ENCODE results near the gene ZBTB7C. TPM values are rescaled to one million over a fixed set of nuclear protein-coding genes. Genes with fewer than 3 reads are reported as not detected.
"Not testable (repeated sequence)": the region's sequence is repeated elsewhere in the genome, so short reads cannot be mapped to it uniquely, and the experiment has no call there.

Gene ZBTB7C
- total and polyA plus RNA-seq, 5 donors: 0.88 to 3.7 (median 2.0) TPM

DNA sequence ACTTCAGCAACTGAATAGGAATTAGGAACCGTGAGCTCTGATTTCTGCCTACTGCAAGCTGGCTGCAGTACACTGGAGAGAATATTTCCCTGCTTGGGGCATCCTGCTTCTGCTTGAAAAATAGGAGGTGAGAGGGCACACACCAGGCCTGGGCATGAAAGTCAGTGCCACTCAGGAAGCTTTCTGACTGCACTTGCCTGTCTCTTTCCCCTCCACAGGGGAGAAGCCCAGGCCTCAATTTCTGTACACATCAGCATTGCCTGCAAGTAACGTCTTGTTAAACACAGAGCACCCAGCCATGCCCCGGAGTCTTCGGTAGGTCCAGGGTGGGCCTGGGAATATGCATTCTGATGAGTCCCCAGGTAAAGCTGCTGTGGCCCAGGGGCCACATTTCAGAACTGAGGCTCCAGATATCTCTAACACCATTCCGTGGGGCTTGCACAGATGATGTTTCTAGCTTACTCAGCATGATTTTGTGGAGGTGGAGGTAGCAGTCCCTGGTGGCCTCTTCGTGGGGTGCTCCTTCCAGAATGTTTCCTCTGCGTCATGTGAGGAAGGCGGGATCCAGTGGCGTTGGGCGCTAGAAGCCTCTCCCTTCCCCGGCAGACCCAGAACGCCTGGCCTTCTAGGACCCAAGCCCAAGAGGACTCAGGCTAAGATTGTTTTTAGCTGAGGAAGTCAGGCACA is 114.1 kb downstream of the ZBTB7C start:
- WGBS: 82% methylated on average over 12 of the region's 12 CpGs
- no peaks in the 10 kb centered on the region for H3K9me3 ChIP-seq (ENCODE audit: control insufficient read depth, low read length)
- no peak overlapping the region for H3K4me3 ChIP-seq (ENCODE audit: low read length)
- no peak overlapping the region for H3K27ac ChIP-seq (ENCODE audit: low read length)
- intact Hi-C loops (cut with DNase I): no loop called here
- H3K4me1 ChIP-seq (ENCODE audit: control insufficient read depth, insufficient read depth, low read length): no peaks in the 10 kb centered on the region
- ATAC-seq (no peak), DNase-seq (no peak)
- no peaks in the 10 kb centered on the region for H3K27me3 ChIP-seq (ENCODE audit: control insufficient read depth, insufficient read depth)

DNA sequence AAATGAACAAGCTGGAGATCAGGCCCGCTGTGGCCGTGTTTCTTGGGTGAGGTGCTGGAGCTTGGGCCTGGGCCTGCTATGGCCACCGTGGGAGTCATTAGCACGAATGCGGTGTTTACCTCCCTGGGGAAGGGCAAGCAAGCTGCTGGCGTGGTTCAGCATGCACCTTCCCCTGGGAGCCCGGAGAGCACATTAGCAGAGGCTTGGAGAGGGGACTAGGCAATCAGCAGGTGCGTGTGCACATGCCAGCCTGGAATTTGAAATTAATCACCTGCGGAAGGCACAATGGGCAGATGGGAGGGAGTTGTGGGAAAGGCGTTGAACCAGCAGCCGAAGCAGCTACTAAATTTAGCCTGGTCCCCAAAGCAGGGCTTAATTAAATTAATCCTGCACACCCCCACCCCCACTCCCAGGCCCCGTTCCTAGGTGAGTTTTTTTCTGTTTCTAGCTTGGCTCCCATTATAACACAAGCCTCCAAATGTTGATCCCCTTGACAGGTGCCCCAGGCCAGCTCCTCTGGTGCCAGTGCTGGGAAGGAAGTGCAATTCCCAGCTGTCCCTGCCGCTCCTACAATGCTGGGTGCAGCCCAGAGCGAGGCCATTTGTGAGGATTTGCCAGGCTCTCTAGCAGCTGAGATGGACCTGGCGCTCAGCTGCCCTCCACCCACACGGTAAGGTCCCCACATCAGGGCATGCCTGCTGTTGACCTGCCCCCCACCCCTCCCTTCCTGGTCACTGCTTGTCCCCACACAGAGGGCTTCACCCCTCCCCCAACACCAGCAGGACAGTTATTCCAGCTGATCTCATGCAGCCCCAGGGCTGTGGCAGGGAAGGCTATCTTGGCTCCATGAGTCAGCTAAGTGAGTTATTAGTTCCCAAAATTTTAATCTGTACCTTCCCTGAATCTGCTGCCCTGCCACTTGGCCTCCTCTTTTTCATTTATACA is 115.0 kb downstream of the ZBTB7C start:
- intact Hi-C loops (cut with DNase I): no loop called here
- DNase-seq (peak in 1 of 3 donors; percentile 42), ATAC-seq (peak in 1 of 2 donors; percentile 33)
- H3K27me3 ChIP-seq (ENCODE audit: control insufficient read depth, insufficient read depth): no peaks in the 10 kb centered on the region
- WGBS: 75% methylated on average over 16 of the region's 16 CpGs
- H3K4me3 ChIP-seq (ENCODE audit: low read length): no peak overlapping the region
- no peaks in the 10 kb centered on the region for H3K4me1 ChIP-seq (ENCODE audit: control insufficient read depth, insufficient read depth, low read length)
- H3K9me3 ChIP-seq (ENCODE audit: control insufficient read depth, low read length): no peaks in the 10 kb centered on the region
- H3K27ac ChIP-seq (ENCODE audit: low read length): no peak overlapping the region

DNA sequence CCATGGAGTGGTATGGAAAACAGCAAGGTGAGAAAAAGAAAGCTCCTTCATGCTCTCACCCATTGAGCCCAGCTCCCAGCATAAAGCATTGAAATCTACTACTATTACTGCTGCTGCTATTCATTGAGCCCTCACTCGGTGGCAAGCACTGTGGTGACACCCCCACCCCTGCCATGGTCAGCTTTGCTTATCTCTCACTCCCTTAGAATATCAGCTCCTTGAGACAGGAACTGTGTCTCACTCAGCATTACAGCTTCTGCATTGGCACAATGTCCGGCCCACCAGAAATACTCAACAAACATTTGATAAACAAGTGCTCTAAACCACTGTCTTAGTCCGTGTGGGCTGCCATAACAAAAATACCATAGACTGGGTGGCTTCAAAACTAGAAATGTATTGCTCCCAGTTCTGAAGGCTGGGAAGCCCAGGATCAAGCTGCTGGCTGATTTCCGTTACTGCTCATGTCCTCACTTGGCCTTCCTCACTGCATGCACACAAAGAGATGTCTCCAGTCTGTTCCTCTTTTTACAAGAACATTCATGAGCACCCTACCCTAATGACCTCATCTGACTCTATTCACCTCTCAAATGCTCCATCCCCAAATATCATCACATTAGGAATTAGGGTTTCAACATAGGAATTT is 116.3 kb downstream of the ZBTB7C start:
- WGBS: 70% methylated on average over 4 of the region's 4 CpGs
- no peaks in the 10 kb centered on the region for H3K4me1 ChIP-seq (ENCODE audit: control insufficient read depth, insufficient read depth, low read length)

DNA sequence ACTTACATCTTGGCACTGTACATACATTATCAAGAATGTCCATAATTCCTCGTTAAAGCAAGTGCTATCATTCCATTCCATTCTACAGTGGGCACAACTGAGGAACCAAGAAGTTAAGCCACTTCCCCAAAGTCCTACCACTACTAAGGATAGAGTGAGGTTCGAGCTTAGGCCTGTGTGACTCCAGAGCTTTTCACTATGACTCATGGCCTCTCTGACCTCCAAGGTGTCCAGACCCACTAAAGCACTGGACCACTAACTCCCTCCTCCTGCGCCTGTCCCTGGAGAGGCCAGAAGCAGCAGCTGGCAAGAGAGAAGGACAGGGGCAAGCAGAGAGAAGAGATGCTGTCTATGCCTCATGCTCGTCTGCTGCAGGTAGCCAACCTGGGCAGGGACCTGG is 117.0 kb downstream of the ZBTB7C start:
- H3K27ac ChIP-seq (ENCODE audit: low read length): no peak overlapping the region
- intact Hi-C loops (cut with DNase I): no loop called here
- 86% methylated on average over 4 of the region's 4 CpGs for WGBS
- ATAC-seq: no peak
- no peak for DNase-seq
- H3K4me1 ChIP-seq (ENCODE audit: control insufficient read depth, insufficient read depth, low read length): no peaks in the 10 kb centered on the region
- no peaks in the 10 kb centered on the region for H3K27me3 ChIP-seq (ENCODE audit: control insufficient read depth, insufficient read depth)
- no peak overlapping the region for H3K4me3 ChIP-seq (ENCODE audit: low read length)
- no peaks in the 10 kb centered on the region for H3K9me3 ChIP-seq (ENCODE audit: control insufficient read depth, low read length)

More for the DNA sequence above, 116.3 kb downstream of the ZBTB7C start:
- no peak for DNase-seq
- intact Hi-C loops (cut with DNase I): no loop called here
- H3K27ac ChIP-seq (ENCODE audit: low read length): no peak overlapping the region
- H3K27me3 ChIP-seq (ENCODE audit: control insufficient read depth, insufficient read depth): no peaks in the 10 kb centered on the region
- ATAC-seq: no peak
- no peak overlapping the region for H3K4me3 ChIP-seq (ENCODE audit: low read length)
- no peaks in the 10 kb centered on the region for H3K9me3 ChIP-seq (ENCODE audit: control insufficient read depth, low read length)

DNA sequence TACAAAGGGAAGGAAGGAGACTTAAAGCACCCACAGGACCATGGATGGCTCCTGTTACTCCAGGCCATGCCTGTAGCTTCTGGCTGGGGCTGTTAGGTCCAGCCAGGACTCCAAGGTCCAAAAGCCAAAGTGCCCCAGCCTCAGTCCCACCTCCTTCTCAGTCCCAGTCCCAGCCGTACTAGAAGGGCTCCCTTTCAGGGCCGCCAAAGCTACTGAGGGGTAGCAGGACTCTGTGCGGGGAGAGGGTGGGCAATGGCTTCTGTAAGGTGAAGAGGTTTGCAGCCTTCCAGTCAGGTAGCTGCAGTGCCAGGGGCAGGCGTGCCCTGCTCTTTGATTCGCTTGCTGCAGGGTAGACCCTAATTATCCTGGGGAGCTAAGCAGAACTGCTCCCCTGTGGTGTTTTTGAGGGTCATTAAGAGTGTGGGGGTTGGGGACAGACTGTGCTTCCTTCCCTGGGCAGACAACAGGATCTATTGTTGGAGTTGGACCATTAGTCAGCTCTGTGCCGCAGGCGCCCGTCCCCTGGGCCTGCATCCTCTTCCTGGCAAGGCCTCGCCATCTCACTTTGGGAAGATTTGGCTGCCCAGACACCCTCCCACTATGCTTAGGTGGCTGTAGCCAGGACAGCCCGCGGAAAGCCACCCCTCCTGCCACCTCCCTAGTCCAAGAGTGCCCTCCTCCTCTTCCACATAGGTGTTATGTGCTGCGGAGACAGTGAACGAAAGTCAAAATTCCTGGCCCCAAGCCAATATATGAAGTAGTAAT is 118.8 kb downstream of the ZBTB7C start:
- intact Hi-C loops (cut with DNase I): no loop called here

DNA sequence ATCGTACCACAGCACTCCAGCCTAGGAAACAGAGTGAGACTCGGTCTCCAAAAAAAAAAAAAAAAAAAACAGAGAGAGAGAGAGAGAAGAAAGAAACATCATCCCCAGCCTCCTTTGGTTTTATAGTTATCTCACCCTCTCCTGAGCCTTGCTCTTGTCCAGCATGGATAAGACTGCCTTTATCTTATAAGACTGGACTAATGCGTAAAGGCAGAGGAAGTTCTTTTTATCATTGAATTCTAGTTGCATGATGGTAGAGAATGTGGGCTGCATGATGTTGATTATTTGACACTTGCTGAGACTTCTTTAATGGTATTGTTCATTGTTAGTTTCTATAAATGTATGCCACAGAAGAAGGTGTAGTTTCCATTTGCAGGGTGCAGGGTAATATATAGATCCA is 124.4 kb downstream of the ZBTB7C start:
- no peak for ATAC-seq
- intact Hi-C loops (cut with DNase I): no loop called here
- WGBS: 80% methylated on average over 3 of the region's 3 CpGs

More for the DNA sequence above, 118.8 kb downstream of the ZBTB7C start:
- no peaks in the 10 kb centered on the region for H3K27me3 ChIP-seq (ENCODE audit: control insufficient read depth, insufficient read depth)
- no peak overlapping the region for H3K4me3 ChIP-seq (ENCODE audit: low read length)
- H3K9me3 ChIP-seq (ENCODE audit: control insufficient read depth, low read length): no peaks in the 10 kb centered on the region
- DNase-seq: no peak
- H3K4me1 ChIP-seq (ENCODE audit: control insufficient read depth, insufficient read depth, low read length): no peaks in the 10 kb centered on the region
- peak in 1 of 2 donors; percentile 22 for ATAC-seq
- 79% methylated on average over 13 of the region's 13 CpGs for WGBS
- no peak overlapping the region for H3K27ac ChIP-seq (ENCODE audit: low read length)

DNA sequence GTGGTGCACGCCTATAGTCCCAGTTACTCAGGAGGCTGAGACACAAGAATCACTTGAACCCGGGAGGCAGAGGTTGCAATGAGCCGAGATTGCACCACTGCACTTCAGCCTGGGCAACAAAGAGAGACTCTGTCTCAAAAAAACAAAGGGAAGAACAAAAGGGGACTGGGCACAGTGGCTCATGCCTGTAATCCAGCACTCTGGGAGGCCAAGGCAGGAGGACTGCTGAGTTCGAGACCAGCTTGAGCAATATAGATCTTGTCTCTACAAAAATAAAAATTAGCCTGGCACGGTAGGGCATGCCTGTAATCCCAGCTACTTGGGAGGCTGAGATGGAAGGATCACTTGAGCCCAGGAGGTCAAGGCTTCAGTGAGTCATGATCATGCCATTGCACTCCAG is 125.2 kb downstream of the ZBTB7C start:
- H3K9me3 ChIP-seq (ENCODE audit: control insufficient read depth, low read length); H3K27ac ChIP-seq (ENCODE audit: low read length); H3K27me3 ChIP-seq (ENCODE audit: control insufficient read depth, insufficient read depth); DNase-seq; H3K4me3 ChIP-seq (ENCODE audit: low read length); intact Hi-C loops (cut with DNase I); ATAC-seq; H3K4me1 ChIP-seq (ENCODE audit: control insufficient read depth, insufficient read depth, low read length): not testable (repeated sequence)
- 90% methylated on average over 5 of the region's 5 CpGs for WGBS

More for the DNA sequence above, 124.4 kb downstream of the ZBTB7C start:
- H3K9me3 ChIP-seq (ENCODE audit: control insufficient read depth, low read length): no peaks in the 10 kb centered on the region
- H3K4me3 ChIP-seq (ENCODE audit: low read length): no peak overlapping the region
- no peaks in the 10 kb centered on the region for H3K27me3 ChIP-seq (ENCODE audit: control insufficient read depth, insufficient read depth)
- no peak for DNase-seq
- no peak overlapping the region for H3K27ac ChIP-seq (ENCODE audit: low read length)
- H3K4me1 ChIP-seq (ENCODE audit: control insufficient read depth, insufficient read depth, low read length): no peaks in the 10 kb centered on the region

DNA sequence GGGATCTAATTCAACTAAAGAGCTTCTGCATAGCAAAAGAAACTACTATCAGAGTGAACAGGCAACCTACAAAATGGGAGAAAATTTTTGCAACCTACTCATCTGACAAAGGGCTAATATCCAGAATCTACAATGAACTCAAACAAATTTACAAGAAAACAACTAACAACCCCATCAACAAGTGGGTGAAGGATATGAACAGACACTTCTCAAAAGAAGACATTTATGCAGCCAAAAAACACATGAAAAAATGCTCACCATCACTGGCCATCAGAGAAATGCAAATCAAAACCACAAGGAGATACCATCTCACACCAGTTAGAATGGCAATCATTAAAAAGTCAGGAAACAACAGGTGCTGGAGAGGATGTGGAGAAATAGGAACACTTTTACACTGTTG is 127.7 kb downstream of the ZBTB7C start:
- ATAC-seq; H3K27ac ChIP-seq (ENCODE audit: low read length); intact Hi-C loops (cut with DNase I); DNase-seq; H3K9me3 ChIP-seq (ENCODE audit: control insufficient read depth, low read length); H3K4me3 ChIP-seq (ENCODE audit: low read length); H3K27me3 ChIP-seq (ENCODE audit: control insufficient read depth, insufficient read depth); H3K4me1 ChIP-seq (ENCODE audit: control insufficient read depth, insufficient read depth, low read length): not testable (repeated sequence)

DNA sequence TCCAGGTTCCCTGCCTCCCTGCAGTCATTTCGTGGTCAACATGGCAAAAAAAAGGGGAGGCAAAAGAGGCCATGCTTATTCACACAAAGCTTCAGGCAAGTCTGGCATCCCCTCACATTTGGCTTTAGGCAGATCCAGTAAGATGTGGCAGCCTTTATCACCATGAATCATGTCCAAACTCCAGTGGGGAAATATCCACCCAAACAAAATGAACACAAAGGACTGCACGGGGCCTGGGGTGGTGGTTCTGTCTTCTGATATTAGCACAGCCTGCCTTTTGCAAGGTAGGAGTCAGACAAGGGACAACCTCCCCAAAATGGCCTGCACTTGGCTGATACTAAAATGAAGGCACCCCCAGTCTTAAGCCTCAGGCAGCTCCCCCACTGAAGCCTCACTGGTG is 129.9 kb downstream of the ZBTB7C start:
- no peak for DNase-seq
- 52% methylated on average over 2 of the region's 2 CpGs for WGBS
- Histone ChIP-seq H3K9me3 (ENCODE audit: control insufficient read depth, low read length) (no peaks in the 10 kb centered on the region), H3K4me1 (ENCODE audit: control insufficient read depth, insufficient read depth, low read length) (no peaks in the 10 kb centered on the region), H3K4me3 (ENCODE audit: low read length) (no peak overlapping the region), H3K27ac (ENCODE audit: low read length) (no peak overlapping the region), H3K27me3 (ENCODE audit: control insufficient read depth, insufficient read depth) (no peaks in the 10 kb centered on the region)
- no peak for ATAC-seq
- intact Hi-C loops (cut with DNase I): no loop called here

DNA sequence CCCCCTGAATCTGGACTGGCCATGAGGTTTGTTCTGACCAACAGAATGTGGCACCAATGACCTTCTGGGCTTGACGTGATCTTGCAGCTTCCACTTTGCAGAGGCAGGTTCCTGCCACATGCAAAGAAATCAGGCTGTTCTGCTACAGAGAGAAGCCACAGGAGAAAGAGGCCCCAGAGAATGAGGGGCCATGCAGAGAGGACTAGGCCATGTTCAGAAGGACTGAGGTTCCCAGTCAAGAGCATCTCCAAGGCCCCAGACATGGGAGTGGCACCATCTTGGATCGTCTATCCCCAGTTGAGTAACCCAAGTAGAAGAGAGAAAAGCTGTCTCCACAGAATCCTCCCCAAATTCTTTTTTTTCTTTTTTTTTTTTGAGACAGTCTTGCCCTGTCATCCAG is 131.1 kb downstream of the ZBTB7C start:
- Histone ChIP-seq H3K4me1 (ENCODE audit: control insufficient read depth, insufficient read depth, low read length) (no peaks in the 10 kb centered on the region), H3K9me3 (ENCODE audit: control insufficient read depth, low read length) (no peaks in the 10 kb centered on the region), H3K27ac (ENCODE audit: low read length) (no peak overlapping the region), H3K4me3 (ENCODE audit: low read length) (no peak overlapping the region), H3K27me3 (ENCODE audit: control insufficient read depth, insufficient read depth) (no peaks in the 10 kb centered on the region)
- ATAC-seq (no peak), DNase-seq (no peak)
- 84% methylated on average over 2 of the region's 2 CpGs for WGBS
- intact Hi-C loops (cut with DNase I): no loop called here

All from right cardiac atrium (tissue), 5 donors.